GM04504 (cell line): ENCODE data around the gene SORCS3.

Experiments used
- DNase-seq: peaks from one replicate; pipeline ENCODE4 v3.0.0-alpha.2; 2012; ENCODE audit warnings: low read depth

SORCS3 gene

DNA sequence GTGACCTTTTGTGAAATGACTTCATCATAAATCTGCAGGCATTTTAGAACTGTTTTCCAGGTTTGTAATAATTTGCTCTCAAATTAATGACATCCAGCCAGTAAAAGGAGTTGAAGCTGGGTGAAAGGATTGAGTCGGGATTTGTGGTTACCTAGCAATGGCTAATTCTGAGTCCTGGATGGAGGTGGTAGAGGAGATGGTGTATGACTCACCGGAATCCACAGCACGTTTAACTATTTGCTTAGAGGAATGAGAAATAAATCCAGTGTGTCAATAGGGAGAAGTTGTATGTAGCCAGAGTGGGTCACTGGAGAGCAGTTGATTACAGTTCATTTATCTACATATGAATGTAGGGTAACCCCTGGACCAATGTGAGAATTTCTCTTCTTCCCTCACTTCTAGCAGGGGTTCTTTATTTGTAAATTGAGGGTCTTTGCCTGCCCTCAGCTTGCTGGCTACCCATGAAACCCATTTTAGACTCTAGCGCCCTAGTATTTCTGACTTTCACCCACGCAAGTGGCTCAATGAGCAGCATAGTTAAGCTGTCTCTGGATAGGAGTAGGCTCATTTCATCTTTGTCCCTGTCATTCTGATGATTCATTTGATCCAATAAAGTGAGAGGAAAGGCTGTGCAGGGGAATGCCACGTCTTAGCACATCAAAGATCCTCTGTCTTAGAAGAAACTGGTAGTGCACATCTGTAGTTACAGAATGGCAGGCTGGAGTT, 547.8 kb downstream of the SORCS3 start:
- no peak for DNase-seq

DNA sequence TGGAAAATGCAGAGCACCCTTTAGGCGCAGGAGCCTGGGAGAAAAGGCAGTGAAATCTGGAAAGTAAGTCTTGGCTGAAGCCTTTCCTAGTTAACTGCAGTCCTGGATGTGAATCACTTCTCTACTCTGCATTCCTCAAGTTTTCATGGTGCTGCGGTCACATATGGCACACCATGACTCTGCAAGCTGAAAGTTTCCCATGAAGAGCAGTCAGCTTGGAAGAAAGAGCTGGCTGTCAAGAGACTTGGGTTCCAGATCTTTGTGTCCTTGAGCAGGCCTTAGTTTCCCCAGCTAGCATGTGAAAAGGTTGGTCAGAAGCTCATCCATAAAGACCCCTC, 548.3 kb downstream of the SORCS3 start:
- no peak for DNase-seq

DNA sequence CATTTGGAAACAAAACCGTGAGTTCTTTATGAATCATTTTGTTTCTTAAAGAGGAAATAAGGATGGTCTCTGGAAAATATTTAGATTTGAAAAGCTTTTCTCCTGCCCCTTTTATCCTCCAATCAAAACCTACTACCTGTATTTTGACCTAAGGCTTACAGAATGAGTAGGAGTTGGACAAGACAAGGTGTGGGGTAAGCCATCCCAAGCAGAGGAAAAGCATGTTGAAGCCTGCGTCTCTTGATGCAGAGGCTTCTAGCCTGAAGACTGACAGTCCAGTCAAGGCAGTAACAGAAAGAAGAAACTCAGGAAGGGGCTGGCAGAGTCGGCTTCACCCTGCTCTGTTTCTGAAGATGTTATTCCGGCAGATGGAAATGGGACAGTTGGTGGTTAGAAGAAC, 551.1 kb downstream of the SORCS3 start:
- DNase-seq: no peak

DNA sequence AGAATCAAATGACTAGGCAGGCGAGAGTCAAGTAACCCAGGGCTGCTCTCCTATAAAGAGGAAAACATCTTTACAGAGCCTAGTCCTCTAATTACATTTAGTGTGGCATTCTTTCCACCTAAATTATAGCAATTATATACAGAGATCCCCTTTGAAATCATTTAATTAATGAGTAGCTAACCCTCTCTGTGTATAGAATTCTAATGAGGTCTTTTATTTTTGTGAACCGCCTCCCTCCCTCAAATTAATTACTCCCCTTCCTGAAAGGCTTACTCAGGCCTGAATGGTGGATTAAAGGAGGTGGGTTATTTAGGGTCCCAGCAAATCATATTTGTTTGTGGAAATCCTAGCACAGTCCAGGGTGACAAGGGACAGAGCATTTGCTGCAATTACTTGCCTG, 551.8 kb downstream of the SORCS3 start:
- DNase-seq: no peak

DNA sequence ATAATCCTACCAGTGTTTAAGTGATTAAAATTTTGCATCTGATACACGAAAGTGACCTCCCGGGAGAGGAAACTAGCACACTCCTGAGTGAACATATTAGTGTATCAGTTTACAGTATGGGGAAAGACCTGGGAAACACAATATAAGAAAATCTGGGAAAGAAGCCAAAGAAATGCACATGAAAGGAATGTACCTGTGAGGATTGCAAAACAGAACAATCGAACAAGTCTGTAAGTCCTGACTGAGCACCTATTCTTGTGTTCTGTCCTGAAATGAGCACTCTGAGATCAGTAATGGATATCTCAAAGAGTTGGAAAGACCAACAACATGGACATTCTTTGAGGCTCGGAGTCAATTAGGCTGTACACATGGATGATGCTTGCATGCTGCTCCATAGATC, 554.7 kb downstream of the SORCS3 start:
- DNase-seq: no peak

DNA sequence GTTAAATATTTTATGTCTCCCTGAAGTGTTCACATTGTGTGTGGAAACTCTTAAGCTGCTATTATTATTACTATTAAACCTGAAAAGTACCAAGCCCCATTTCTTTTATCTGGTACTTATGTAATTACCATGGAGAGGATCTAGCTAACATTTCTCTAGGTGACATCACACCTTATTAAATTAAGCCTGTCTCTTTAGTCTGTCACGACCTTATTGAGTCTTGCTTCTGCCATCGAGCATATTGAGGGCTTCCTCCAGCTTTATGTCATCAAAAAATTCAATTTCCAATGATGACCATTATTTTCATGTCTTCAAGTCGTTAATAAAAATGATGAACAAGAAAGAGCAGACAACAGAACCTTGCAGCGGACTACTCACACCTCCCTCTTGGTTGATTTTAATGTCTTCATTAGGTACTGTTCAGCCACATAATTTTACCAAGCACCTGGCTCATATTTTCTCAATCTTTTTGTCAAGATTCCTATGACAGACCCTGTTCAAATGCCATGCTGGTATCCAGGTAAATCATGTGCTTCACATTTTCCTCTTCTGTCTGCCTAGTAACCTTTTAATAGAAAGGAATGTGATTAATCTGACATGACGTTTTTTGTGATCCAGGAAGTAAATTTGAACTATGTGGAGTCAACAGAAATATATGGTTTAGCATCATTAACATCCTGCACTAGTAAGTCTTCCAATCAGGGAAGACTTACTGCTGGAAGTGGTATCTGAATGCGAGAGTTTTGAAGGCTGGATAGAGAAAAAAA, 556.7 kb downstream of the SORCS3 start:
- no peak for DNase-seq

DNA sequence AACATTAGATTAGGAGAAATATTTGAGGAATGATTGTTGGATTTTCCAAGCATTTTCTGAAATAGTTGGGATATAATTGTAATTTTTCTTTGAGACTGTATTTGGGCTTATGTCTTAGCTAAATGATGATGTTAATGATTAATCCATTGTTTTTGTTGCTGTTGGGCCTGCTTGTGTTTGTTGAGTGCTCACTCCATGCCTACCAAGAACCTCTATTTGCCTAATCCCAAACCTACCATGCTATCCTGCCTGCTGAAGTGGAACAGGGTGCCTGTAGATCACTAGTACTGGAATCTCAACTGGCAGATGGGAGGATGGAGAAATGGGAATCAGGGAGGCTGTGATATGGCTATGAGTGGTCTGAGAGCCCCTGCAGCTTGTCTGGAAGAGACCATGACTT, 565.5 kb downstream of the SORCS3 start:
- DNase-seq: no peak

DNA sequence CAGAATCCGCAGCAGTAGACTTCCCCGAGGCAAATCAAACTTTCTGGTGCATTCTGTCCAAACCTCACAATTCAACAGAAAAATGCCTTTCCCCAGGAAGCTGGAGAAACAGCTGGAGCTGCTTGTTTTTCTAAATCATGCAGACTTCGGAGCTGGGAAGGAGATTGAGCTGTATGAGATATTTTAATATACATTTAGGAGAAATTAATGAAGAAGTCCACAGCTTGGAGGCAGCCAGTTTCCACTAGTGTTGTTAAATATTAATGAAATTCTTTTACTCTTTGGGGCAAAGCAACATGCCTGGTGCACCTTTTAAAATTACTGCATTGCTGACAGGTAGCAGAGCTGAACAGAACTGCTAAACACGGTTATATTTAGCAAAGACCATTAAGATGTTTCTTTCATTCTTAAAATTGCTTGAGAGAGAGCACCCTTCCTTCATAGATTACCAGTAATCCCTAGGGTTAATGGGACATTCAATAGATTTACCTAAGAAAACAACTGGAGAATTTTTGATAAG, 566.4 kb downstream of the SORCS3 start:
- DNase-seq: no peak

DNA sequence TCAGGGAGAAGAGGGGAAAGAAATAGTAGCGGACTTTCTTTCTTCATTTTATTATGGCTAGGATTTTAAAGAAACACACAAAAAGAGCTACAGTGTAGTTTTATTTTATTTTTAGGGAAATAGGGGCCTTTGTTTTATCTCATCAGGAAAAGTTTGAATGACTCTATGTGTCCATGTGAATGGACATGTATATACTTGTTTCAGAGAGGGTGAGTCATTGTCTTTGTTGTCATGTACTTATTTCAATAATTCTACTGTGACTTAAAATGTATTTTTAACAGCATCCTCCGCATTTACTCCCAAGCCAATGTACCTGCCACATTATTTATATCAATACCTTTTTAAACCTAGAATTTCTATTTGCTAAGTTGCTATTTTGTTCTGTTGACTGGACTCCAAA, 569.5 kb downstream of the SORCS3 start:
- DNase-seq: no peak

DNA sequence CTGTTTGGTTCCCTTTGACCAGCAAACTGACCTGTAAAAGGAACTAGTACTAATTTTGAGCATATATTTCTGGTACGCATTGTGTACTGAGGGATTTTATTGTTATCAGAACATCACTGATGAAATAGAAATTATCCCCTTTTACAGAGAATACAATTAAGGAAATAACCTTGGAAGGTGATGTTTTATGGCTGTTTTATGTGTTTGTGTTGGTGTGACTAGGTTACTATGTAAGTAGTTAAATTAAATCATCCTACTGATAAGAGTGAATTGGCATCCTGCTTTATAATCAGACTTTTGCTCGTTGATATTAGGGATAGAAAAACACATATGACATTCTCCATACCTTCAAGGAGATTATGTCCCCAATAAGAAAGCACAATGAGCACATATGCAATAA, 596.6 kb downstream of the SORCS3 start:
- DNase-seq: no peak

DNA sequence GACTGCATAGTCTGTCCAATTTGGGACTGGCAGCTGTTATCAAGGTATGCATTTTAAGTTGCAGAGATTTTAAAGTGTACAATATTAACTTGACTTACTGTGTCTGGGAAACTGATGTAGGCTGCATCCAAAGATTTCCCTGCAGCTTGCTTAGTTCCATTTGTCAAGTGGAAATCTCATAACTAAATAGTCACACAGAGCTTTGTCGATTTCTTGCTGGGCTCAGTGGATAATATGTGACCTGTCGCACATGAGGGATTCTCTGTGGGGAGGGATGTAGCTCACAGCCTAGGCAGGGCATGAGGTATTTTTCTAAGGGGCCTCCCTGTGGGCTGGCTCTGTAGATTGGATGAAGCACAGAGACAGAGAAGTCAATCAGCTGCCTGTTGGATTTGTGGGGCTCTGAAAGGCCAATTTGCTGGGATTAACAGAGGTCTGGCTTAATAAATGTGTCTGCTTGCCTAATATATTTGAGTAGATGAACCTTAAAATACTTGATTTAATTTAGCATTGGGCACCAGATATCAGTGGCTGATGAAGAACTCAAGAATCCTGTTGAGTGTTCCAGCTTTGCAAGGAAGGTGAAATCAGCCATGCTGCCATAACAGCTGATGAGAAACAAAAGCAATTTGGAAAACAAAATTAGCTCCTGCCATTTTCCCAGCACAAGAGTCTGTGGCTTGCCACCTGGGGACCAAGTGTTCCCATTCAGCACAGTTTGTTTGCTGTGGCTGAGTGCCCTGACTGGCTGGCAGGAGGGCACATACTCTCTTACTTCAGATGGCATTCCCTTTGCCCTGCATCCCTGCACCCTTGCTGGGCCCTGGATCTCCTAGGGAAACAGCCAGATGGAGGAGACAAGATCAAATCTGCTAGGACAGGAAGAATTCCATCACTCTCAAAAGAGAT, 598.5 kb downstream of the SORCS3 start:
- no peak for DNase-seq

DNA sequence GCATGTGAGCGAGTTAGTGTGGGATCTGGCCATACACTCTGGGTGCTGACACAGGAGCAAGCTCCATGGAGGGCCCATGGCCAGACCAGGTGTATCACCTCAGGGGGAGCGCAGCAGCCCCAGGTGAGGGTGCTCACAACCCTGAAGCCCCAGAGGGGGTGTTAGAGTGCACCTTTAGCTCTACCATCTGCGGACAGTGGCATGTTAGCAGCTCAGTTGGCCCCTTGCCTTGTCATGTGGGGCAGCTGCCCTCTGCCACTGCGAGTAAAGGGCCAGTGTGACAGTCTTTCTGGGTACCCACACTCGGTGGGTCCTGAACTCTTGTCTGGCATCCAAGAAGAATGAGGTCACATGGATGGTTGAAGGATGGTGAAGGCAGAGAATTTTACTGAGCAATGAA, 600.2 kb downstream of the SORCS3 start:
- DNase-seq: no peak

DNA sequence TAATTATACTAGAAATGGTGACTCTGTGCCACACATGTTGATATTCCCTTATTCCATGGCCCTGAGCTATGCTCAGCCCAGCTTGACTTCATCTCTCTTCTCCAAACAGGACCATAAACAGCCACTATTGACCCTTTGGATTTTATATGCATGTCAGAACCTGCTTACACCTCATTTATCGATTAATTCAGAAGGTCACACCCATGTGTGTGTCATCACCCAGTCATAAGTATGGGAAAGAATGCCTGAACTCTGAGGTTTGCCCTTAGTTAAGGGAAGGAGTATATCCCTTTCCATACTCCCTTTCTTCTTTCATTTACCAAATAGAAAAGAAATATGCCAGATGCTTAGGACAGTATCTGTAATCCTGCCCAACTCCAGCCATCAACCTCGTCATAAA, 602.3 kb downstream of the SORCS3 start:
- DNase-seq: no peak

DNA sequence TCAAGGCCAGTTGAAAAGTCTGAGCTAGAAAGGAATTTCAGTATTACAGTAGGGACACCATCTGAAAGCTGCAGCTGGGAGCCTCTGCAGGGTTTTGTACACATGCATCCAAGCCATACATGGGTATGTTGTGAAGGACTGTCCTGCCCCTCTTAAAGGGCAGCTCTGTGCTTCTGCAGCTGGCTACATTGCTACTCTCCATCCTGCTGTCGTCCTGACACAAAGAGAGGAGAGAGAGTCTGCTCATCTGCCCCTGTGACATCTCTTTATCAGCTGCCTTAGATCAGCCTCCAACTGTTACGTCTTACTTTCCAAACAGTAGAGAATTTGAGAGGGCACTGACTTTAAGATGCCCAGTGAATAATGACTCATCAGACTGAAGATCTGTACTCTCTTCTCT, 602.7 kb downstream of the SORCS3 start:
- no peak for DNase-seq

DNA sequence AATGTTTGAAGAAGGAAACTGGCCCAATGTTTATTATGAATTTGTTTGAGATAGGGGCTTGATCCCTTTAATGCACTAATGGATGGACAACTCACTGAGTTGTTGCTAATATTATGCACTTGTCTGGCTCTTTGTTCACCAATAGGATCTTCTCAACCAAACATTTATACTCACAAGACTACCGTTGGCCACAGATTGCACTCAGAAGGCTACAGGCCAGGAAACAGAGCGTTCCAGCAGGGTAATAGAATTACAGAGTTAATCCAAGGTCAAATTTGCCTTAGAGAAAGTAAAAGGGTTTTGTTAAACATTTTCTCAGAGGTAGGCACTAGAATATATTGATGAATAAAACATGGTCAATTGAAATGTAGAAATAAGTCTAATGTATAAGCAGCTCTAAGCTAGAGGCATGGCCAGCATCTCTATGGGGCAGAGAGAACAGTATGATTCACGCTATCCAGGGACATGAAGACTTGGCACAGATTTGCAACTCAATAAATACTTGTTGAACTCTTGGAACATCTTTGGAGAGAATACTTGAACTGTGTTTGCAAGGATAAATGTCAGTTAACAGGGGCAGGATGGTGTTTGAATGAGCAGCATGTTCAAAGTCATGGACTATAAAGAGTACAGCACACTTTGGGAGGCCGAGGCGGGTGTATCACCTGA, 606.9 kb downstream of the SORCS3 start:
- no peak for DNase-seq

DNA sequence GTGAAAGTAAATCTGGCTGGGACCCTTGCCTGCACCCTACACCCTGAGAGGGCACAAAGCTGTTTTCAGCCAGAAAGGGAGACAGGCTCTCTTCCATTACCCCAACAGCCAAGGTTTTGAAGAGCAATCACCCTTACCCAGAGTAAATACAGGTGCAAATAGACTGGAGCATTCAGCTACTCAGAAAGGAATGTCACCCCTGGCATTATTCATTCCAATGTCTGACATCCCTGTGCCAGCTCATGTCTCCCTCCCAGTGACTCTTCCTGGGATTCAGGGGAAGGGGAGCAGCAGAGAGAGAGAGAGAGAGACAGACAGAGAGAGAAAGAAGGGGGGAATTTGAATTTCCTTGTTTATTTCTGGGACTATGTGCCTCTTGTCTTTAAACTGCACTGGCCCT, 611.8 kb downstream of the SORCS3 start:
- no peak for DNase-seq

DNA sequence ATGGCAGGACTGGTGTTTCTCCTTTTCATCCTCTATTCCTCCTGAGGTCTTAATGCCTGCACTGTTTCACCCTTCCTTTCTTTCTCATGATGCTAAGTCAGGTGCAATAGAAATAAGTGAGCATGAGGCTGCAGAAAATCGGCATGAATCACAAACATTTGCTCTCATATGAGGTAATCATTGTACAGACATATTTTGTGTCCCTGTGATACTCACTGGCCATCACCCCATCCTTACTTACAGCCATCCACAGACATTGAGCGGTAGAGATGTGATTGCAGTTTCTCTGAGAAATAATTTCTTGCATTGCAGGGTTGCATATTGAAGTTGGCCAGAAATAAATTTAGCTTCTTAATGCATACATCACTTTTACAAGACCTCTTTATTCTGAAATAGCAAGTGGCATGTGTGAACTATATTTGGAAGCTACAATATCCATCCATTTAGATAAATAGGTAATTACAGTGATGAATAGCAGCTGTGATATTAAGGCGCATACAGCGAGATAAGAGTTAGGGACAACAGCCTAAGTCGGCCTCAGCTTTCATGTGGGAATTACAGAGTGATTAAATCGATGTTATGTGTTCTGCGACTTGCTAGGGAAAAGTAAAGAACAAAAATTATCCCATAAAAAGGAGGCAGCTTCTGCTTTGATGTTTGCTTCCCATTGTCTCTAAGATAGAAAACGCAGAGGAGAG, 612.6 kb downstream of the SORCS3 start:
- DNase-seq: no peak

DNA sequence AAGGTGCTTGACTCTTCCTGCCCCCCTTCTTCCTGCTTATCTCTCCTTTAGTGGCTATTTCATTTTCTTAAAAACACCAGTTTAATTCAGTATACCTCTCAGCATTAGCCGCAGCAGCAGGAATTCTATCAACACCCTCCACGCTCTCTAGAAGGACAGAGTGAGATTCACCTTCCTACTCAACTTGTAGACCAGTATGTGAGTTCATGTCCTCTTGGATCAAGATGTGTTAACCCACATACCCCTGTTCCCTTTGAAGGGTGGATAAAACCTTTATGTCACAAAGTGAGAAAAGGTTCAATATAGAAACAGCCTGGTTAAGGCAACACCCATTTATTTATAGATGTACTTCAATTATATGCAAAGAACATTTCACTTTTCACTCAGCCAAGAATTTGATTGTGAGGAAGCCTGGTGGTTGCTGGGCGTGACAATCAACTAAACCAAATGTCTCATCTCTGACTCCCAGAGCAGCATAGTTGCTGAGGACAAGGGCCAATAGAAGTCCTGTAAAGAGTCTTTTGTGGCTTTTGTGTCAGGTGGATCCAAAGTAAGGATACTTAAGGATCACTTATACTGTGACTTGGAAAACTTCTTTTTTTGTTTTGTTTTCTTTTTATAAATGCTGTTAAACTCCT, 617.1 kb downstream of the SORCS3 start:
- DNase-seq: no peak

DNA sequence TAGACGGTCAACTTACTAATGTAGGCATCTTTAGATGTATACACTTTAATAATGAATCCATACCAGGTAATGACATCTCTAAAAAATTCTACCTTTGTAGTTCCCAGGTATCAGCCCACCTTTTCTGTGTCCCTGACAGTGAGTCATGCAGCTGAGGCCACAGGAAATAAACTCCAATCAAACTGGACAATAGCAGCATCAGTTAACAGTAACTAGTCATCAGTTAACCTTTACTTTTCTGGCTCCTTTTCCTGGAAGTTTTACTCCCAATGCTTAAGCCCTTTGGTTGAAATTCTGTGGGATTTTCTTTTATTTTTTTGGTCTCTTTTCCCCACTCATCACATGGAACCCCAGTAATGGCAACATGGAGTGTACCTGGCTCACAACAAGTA, 617.6 kb downstream of the SORCS3 start:
- DNase-seq: no peak

DNA sequence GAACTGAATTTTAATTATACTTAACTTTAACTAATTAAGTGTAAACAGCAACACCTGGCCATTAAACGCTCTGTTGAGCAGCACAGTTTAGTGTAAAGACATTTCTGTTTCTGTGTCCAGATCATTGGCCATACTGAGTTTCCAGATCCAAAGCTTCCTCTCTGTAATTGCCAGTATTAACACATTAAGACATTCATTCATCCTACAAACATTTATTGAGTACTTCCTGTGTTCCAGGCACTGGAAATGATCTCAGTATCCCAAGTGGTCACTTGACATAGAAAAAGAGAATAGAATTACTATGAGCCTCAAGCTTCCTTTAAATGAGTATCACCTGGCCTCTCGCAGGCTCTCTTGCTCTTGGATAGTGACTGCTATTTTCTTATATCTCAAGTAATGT, 618.1 kb downstream of the SORCS3 start:
- no peak for DNase-seq

DNA sequence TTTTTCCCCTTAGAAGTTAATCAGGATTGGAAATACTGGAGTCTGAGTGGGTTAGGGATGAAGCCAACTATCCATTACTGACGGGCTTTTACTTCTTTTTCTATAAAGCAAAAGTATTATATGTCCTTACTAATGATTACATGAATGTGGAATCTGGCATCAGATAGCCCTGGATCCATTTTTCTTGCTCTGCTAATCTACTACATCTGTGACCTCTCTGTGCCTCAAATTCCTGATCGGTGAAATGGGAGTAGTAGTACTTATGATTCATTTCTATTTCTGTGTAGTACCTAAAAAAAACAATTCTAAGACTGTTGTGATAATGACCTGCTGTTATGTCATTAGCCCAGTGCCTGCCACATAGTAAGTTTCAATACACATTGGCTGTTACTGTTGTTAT, 621.6 kb downstream of the SORCS3 start:
- no peak for DNase-seq
